Stomach (tissue), 9 donors: ENCODE data around the gene SMIM24. TPM values are rescaled to one million over a fixed set of nuclear protein-coding genes. Genes with fewer than 3 reads are reported as not detected.

Experiments
- DNase-seq, 2 donors: peaks; one replicate each; pipeline versions ENCODE4 v3.0.0 to v3.0.0-alpha.2; 2013 to 2019
- H3K27ac ChIP-seq, 5 donors: fragments of 200-600 bp in 4 of 5; sonication (generic) in 4 of 5; one replicate each; pipeline ENCODE4 v1.5.1; 2013 to 2019; ENCODE audit warnings: mild to moderate bottlenecking in 1 of 5, moderate library complexity in 1 of 5
- H3K27me3 ChIP-seq, 3 donors: fragments of 200-600 bp; sonication (generic); one replicate each; pipeline ENCODE4 v1.5.1; 2017 to 2019; ENCODE audit warnings: mixed run types in 1 of 3
- H3K36me3 ChIP-seq, 4 donors: fragments of 200-600 bp; sonication (generic); 1 replicate in 3 of 4; 2 replicates in 1 of 4; pipeline ENCODE4 v1.5.1; 2016 to 2019
- H3K4me1 ChIP-seq, 4 donors: fragments of 200-600 bp; sonication (generic); one replicate each; pipeline ENCODE4 v1.5.1; 2016 to 2019
- H3K4me3 ChIP-seq, 4 donors: fragments of 200-600 bp; sonication (generic) in 3 of 4; one replicate each; pipeline ENCODE4 v1.5.1; 2016 to 2019; ENCODE audit warnings: mild to moderate bottlenecking in 1 of 4
- H3K9me3 ChIP-seq, 4 donors: fragments of 200-600 bp; sonication (generic); one replicate each; pipeline ENCODE4 v1.5.1; 2016 to 2019
- EP300 ChIP-seq: sonication (generic); formaldehyde crosslinking; IDR thresholded peaks from one replicate; pipeline ENCODE4 v1.6.1; 2017; ENCODE audit warnings: antibody characterized with exemption
- POLR2A ChIP-seq, 4 donors: fragments of 450-650 bp; IDR thresholded peaks; one replicate each; pipeline ENCODE4 v1.6.1; 2016; ENCODE audit warnings: antibody characterized with exemption in 4 of 4, control low read depth in 2 of 4, mild to moderate bottlenecking in 1 of 4, moderate library complexity in 1 of 4
- POLR2AphosphoS5 ChIP-seq, 3 donors: sonication (generic); formaldehyde crosslinking; IDR thresholded peaks; one replicate each; pipeline ENCODE4 v1.6.1; 2016; ENCODE audit warnings: antibody characterized with exemption in 3 of 3
- WGBS, 5 donors: extraction: QIAGEN DNeasy Blood & Tissue Kit in 3 of 5; methylation state at CpG; one replicate each; pipeline versions ENCODE4 v1.1.5 to v1.1.7; 2013 to 2018; 5-methylcytosine and 5-hydroxymethylcytosine counted together
- intact Hi-C: fragments of 100-400 bp; cut with DNase I; formaldehyde crosslinking; loops from one replicate; pipeline ENCODE4 v1.15.1; 2023; ENCODE audit warnings: low total_unique reads
- polyA plus RNA-seq, 3 donors: library from polyadenylated mRNA; stranded (reverse); fragments of 200-250 nt; gene quantifications; one replicate each; pipeline ENCODE4 v1.2.3, GENCODE V29; 2013
- total RNA-seq, 5 donors: library from RNA; depleted of rRNA; stranded (reverse); fragments of >200 nt; gene quantifications; one replicate each; pipeline versions ENCODE4 v1.1.0 to v1.2.3, GENCODE V29; 2014 to 2016
- TF ChIP-seq, protein P1 (sequence below), 7 experiments: fragments of 450-650 bp in 4 of 7; fragments of 200-600 bp in 3 of 7; sonication (generic) in 3 of 7; IDR thresholded peaks; one replicate each; pipeline ENCODE4 v1.5.1; 2016 to 2019; ENCODE audit warnings: antibody characterized with exemption in 7 of 7, control low read depth in 2 of 7, mild to moderate bottlenecking in 1 of 7
- donor health status: healthy with polysubstance abuse.
- donor health status: Bipolar disorder and iron deficiency.
- donor health status: healthy.

Gene SMIM24
- total and polyA plus RNA-seq, 8 donors: 1.4 to 178 (median 68.7) TPM; not detected in 1

DNA sequence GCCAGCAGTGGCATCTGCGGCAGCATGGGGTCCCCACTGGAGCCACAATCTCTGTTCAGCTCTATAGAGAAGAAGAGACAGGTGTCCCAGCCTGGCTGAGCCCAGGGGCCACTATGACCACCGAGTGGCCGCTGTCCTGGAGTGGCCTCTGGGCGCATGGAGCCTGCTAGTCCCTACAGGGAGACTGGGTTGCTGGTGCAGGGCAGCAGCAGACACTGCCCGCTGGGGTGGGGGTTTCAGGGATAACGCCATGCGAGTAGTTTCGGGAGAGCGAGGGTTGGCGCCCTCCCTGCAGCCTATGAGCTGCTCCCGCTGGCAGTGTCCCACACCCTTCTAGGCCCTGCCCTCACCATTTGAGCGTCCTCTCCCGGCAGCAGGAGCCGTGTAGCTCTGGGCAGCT, 47.8 kb upstream of the SMIM24 start:
- H3K4me1 ChIP-seq: no peaks in the 10 kb centered on the region
- no peaks in the 10 kb centered on the region for H3K27me3 ChIP-seq
- H3K27ac ChIP-seq: no peak overlapping the region
- WGBS, 5 donors: 96 to 99% (median 98%) methylated on average over 9 to 14 of the region's 14 CpGs
- DNase-seq: no peak
- H3K9me3 ChIP-seq: no peaks in the 10 kb centered on the region
- H3K4me3 ChIP-seq: no peak overlapping the region
- intact Hi-C loops: no loop called here
- TF ChIP-seq EP300 (no peak), POLR2AphosphoS5 (IDR thresholded peaks at IDR 0.05) (no peak), POLR2A (IDR thresholded peaks at IDR 0.05) (no peak)
- TF ChIP-seq, protein P1, sequence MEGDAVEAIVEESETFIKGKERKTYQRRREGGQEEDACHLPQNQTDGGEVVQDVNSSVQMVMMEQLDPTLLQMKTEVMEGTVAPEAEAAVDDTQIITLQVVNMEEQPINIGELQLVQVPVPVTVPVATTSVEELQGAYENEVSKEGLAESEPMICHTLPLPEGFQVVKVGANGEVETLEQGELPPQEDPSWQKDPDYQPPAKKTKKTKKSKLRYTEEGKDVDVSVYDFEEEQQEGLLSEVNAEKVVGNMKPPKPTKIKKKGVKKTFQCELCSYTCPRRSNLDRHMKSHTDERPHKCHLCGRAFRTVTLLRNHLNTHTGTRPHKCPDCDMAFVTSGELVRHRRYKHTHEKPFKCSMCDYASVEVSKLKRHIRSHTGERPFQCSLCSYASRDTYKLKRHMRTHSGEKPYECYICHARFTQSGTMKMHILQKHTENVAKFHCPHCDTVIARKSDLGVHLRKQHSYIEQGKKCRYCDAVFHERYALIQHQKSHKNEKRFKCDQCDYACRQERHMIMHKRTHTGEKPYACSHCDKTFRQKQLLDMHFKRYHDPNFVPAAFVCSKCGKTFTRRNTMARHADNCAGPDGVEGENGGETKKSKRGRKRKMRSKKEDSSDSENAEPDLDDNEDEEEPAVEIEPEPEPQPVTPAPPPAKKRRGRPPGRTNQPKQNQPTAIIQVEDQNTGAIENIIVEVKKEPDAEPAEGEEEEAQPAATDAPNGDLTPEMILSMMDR (IDR thresholded peaks at IDR 0.05): no peak
- peaks cover 74 to 82% (median 78%) of the 10 kb centered on the region in 4 donors for H3K36me3 ChIP-seq

DNA sequence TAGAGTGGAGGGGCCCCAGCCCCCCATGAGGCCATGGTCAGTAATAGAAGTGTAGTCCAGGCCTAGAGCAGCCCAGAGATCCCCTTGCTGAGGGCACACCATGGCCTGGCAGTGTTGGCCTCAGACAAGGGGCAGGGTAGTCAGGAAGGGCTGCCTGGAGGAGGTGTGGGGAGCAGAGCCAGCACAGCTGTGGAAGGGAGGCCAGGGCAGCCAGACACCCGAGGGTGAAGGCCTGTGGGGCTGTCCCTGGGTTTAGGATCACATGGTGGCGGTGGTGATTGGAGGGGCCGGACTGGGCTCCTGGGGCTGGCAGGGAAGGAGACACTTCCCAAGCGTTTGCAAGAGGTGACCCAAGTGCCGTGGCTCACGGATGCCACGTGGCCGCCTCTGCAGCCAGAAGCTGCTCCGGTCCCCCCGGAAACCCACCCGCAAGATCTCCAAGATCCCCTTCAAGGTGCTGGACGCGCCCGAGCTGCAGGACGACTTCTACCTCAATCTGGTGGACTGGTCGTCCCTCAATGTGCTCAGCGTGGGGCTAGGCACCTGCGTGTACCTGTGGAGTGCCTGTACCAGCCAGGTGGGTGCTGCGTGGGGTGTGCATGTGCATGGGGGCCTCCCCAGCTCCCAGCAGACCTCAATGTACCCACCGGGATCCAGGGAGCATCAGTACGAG, 47.0 kb upstream of the SMIM24 start:
- WGBS, 5 donors: 94 to 99% (median 96%) methylated on average over 17 to 21 of the region's 21 CpGs
- no peaks in the 10 kb centered on the region for H3K4me1 ChIP-seq
- H3K9me3 ChIP-seq: no peaks in the 10 kb centered on the region
- H3K27me3 ChIP-seq: no peaks in the 10 kb centered on the region
- intact Hi-C loops: no loop called here
- peaks cover 69 to 82% (median 78%) of the 10 kb centered on the region in 4 donors for H3K36me3 ChIP-seq
- TF ChIP-seq, protein P1 (IDR thresholded peaks at IDR 0.05): no peak
- TF ChIP-seq EP300 (no peak), POLR2AphosphoS5 (IDR thresholded peaks at IDR 0.05) (no peak), POLR2A (IDR thresholded peaks at IDR 0.05) (no peak)
- no peak overlapping the region for H3K4me3 ChIP-seq
- no peak overlapping the region for H3K27ac ChIP-seq
- no peak for DNase-seq

DNA sequence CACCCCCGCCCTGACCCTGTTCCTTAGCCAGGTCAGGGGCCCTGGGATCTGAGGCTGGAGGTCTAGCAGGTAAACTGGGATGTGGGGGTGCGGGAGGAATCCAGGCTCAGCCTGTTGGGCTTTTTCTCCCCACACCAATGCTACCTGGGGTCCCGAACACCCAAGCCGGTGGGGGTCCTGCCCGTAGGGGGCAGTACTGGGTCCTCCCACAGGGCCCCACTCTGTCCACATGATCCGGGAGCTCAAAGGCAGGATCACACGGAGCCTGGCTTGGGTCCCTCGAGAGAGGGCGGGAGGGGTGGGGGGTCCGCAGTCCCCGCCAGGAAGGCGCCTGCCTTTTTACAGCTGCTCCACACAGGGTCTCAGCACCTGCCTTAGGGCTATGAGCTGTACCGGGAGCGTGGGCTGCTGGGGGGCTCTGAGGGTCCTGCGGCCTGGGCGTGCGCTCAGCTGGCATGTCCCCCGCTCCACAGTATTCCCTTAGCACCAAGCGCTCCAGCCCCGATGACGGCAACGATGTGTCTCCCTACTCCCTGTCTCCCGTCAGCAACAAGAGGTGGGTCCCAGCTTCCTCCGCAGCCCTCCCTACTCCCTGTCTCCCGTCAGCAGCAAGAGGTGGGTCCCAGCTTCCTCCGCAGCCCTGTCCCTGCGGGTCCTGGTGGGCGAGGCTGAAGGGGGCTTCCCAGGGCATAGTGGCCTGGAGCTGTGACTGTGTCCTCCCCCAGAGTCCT, 46.3 kb upstream of the SMIM24 start:
- Histone ChIP-seq H3K9me3 (no peaks in the 10 kb centered on the region), H3K4me1 (no peaks in the 10 kb centered on the region), H3K36me3 (peaks cover 62 to 82% (median 78%) of the 10 kb centered on the region in 4 donors), H3K27me3 (no peaks in the 10 kb centered on the region), H3K4me3 (no peak overlapping the region), H3K27ac (no peak overlapping the region)
- no peak for DNase-seq
- 91 to 95% (median 92%) methylated on average over 21 to 28 of the region's 28 CpGs for WGBS, 5 donors
- intact Hi-C loops: no loop called here
- TF ChIP-seq, protein P1 (IDR thresholded peaks at IDR 0.05): no peak
- TF ChIP-seq POLR2AphosphoS5 (IDR thresholded peaks at IDR 0.05): no peak

DNA sequence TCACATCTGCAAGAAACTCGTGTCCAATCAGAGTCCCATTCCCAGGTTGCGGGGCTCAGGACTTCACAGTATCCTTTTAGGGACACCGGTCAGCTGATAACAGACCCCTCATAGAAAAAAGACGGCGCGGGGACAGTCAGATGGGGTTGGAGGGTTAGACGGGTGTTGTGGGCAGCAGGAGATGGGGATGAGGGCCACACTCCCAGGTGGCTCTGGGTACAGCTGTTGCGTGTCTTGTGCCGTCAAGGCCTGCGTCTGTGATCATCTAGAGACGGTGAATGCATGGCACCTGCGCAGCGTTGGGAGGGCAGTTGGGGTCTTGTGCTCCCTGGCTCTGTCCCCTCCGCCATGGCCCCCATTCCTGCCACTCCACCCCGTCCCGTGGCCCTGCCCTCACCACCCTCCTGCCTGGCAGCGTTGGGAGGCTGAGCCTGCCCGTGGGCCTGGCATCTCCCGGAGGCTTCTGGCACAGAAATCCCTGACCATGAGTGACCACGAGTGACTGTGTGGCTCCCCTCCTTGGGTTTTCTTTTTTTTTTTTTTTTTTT, 44.7 kb upstream of the SMIM24 start:
- peaks cover 51 to 85% (median 77%) of the 10 kb centered on the region in 4 donors for H3K36me3 ChIP-seq
- H3K27ac ChIP-seq: no peak overlapping the region
- no peaks in the 10 kb centered on the region for H3K27me3 ChIP-seq
- no peaks in the 10 kb centered on the region for H3K9me3 ChIP-seq
- no peak overlapping the region for H3K4me3 ChIP-seq
- WGBS, 5 donors: 93 to 97% (median 95%) methylated on average over 20 of the region's 20 CpGs
- TF ChIP-seq POLR2AphosphoS5 (IDR thresholded peaks at IDR 0.05): no peak
- no peak for DNase-seq
- intact Hi-C loops: no loop called here
- peaks cover 0 to 11% (median 5%) of the 10 kb centered on the region in 4 donors for H3K4me1 ChIP-seq
